ENCODE data around the gene FOXB1. TPM values are rescaled to one million over a fixed set of nuclear protein-coding genes. Genes with fewer than 3 reads are reported as not detected.

Gene FOXB1
- polyA plus RNA-seq, 4 donors: 0.06 to 0.10 (median 0.09) TPM; not detected in 1

DNA sequence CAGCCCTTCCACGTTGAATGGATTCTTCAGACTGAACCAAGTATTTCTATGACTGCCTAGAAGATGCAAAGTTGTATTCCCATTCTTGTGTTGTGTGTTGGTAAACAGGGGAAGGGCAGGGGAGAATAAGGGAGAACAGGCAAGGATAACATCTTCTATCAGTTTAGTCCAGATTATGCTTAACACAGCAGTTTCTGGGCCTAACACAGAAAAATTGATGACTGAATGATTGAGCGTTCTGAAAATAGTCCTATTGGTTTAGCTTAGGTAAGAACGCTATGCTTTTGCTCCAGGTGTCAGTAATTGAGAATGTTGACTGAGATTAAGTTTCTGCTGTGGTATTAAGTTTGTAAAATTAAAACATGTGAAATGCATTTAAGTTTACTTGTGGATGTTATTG is 8.6 kb downstream of the FOXB1 start:
- no peak for DNase-seq (ENCODE audit: low read depth in 4 of 4, low spot score in 3 of 4)

DNA sequence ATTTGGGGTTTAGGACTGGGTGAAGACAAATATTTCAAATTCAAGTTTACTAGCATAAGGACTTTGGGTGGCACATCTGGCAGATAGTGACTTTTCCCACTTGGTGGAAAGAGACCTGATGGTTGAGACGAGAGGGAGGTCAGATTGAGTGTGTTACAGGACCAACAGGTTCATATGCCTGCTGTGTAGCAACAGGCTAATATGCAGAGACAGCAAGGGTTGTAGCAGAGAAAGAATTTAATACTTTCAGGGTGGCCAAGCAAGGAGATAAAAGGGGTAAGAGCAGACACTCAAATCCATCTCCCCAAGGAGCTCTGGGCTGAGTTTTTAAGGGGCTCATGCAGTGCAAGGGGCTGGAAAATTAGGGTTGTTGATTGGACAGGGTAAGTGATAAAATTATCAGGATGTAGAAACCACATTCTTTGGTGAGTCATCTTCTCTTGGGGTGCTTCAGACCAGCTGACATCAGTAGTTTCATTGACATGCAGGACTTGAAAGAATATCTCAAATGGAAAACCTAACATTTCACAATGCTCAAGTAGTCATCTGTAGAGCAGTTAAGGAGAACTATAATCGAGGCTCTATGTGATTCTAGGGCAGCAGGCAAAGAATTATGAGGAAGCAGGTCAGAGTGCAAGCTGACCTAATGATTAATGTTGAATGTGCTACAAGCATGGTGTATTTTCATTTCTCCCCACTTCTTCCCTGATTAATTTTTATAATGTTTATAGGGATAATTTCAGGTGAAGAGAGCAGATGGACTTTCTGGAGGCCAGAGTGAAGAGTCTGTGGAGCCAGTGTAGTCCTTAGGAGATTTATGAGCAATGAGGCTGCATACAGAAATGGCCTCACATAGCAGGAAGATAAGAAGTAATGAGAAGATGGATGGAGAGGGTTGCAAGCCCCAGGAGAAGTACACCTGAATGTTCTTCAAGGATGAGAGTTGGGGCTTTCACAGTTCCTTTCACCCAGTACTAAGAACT is 13.7 kb downstream of the FOXB1 start:
- no peak for DNase-seq (ENCODE audit: low read depth in 4 of 4, low spot score in 3 of 4)

DNA sequence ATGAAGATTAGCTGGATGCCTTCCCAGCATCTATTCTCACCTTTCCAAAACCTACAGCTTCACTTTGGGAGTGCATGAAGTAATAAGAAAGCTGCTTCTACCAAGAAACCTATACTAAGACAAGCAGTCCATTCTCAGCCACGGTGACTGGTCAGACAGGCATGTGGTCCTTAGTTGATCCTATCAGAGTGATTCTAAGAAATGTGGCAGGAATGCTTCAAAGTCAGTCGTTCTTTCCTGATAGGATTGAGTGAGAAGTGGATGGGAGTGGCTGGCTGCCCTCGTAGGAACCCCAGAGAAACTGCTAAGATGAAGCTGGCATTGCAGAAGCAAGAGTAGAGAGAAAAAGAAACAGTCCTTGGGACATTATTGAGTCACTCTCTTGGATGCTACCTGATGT is 16.6 kb downstream of the FOXB1 start:
- DNase-seq (ENCODE audit: low read depth in 4 of 4, low spot score in 3 of 4): no peak

DNA sequence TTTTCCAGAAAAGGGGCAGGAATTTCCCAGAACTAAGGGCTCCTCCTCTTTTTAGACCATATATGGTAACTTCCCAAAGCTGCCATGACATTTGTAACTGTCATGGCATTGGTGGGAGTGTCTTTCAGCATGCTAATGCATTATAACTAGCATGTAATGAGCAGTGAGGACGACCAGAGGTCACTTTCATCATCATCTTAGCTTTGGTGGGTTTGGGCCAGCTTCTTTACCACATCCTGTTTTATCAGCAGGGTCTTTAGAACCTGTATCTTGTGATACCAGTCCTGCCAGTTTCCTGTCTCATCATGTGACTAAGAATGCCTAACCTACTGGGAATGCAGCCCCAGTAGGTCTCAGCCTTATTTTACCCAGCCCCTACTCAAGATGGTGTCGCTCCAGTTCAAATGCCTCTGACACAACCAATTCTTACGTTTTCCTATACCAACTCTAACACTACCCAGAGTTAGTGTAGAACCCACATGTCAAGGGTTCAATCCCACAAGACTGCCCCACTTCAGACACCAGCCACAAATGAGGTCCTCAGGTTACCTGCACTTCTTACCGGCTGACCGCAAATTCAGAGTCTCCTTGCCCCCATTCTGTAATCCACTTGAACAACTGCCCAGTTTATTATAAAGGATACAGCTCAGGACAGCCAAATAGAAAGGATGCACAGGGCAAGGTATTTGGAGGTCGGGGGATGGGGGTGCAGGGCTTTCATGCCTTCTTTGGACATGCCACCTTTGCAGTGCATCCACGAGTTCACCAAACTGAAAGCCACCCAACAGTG is 17.7 kb downstream of the FOXB1 start:
- no peak for DNase-seq (ENCODE audit: low read depth in 4 of 4, low spot score in 3 of 4)

DNA sequence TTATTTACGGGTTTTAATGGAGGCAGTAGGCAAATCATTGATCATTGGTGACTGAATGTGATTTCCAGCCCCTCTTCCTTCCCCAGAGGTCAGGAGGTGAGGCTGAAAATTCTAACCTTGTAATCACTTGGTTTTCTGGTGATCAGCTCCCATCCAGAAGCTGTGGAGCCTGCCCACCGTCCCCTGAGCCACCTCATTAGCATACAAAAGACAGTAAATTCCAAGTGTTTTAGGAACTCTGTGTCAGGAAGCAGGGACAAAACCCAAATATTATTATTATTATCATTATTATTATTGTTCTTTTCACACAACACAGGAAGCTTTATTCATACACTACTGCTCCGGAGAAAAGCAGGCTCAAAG is 18.2 kb downstream of the FOXB1 start:
- DNase-seq (ENCODE audit: low read depth in 4 of 4, low spot score in 3 of 4): no peak

DNA sequence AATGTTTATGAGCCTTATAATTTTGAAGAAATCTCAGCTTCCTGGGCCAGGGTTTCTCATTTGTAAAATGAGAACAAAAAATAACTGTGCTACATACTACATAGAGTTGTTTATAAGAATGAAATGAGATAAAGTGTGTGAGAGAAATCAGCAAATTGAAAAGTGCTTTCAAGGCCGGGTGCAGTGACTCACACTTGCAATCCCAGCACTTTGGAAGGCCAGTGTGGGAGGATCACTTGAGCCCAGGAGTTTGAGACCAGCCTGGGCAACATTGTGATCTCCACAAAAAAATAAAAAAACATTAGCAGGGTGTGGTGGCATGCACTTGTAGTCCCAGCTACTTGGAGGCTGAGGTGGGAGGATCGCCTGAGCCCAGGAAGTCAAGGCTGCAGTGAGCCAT is 22.4 kb downstream of the FOXB1 start:
- DNase-seq (ENCODE audit: low read depth in 4 of 4, low spot score in 3 of 4): no peak

DNA sequence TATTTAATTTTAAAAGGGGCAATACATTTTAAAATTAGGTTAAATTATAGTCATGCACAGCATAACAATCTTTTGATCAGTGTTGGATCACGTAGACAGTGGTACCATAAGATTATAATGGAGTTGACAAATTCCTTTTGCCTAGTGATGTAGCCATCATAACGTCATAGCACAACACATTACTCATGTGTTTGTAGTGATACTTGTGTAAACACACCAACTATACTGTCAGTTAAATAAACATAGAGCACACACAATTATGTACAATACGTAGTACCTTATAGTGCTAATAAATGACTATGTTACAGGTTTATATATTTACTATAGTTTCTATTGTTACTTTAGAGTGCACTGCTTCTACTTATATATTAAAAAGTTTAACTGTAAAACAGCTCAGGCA is 31.2 kb downstream of the FOXB1 start:
- DNase-seq (ENCODE audit: low read depth in 4 of 4, low spot score in 3 of 4): no peak

DNA sequence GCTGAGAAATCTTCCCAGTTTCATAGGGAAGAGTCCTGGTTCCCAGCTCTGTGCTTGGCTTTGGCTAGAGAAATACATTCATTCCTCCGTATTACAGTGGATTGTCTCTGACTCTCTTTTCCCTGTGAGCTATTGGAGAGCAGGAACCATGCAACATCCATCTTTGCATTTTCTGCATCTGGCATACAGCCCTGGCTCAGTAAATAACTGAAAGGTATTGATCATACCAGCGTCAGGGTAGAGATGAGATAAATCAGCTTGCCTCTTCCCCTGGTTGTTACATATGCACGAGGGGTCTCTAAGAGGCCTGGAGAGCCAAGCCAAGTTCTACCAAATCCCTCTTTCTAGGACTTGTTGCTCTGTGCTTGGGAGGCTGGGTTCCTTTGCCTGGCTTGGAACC is 35.2 kb downstream of the FOXB1 start:
- no peak for DNase-seq (ENCODE audit: low read depth in 4 of 4, low spot score in 3 of 4)

DNA sequence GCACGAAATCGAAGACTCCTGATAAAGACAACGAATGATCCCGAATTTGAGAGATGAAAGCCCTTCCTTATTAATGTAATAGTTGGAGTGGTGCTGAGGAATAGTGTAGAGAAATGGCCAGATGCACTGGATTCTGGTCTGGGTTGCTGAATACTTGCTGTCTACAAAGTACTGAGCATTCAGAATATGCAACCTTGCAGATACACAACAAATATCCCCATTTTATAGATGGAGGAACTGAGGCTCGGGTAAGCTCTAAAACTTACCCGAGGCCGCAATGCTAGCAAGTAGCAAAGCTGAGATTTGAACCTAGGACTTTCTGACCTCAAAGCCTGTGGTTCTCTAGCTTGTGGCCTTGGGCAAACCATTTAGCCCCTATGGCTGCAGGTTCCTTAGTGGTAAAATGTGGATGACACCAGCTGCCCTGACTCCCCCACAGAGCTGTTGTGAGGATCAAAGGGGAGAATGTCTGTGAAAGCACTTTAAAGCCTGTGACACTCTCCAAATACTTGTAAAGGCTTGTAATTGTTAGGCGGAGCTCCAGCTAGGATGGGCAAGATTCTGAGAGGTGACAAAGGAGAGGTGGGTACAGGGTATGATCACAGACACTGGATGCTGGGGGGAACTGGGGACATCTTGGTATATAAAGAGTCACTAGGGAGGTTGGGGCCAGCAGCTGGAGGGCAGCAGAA is 39.8 kb downstream of the FOXB1 start:
- no peak for DNase-seq (ENCODE audit: low read depth in 4 of 4, low spot score in 3 of 4)

DNA sequence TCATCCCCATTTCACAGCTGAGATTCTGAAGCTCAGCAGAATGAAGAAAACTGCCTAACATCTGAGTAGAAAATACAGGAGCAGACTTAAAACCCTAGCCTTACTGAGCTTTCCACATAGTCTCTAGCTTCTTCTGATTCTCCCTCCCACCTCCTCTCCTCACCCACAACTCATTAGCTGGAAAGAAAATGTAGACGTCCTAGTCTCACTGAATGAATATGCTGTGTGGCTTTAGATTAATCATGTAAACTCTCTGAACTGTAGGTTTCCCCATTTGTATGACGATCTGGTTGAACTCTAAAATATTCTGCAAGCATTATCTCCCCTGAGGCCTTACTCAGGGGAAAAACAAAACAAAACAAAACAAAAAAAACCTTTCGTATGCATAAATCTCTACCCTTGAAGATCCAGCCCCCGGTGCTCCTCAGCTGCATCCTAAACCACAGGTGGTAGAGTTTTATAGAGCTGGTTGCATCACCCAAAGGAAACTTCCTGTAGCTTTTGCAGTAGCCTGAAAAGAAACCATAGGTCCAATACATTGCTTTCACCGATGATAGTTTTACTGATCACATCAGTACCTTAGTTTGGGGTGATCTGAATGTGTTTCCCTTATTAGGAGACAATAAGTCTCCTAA is 40.6 kb downstream of the FOXB1 start:
- no peak for DNase-seq (ENCODE audit: low read depth in 4 of 4, low spot score in 3 of 4)

DNA sequence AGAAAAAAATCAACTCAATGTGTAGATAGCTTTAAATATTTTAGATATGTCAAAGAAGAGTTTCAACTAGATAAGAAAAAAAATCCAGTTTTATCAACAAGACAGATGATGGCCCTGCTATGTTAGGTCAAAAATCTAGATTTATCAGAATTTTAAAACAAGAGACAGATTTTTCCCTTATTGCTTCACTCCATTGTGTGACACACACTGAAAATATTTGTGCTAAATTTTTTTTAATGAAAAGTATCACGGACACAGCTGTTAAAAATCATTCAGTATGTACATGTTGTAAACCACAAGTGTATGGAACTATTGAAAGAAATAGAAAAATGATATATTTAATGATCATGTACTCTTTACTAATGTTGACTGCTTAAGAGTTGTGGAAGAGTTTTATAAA is 43.6 kb downstream of the FOXB1 start:
- no peak for DNase-seq (ENCODE audit: low read depth in 4 of 4, low spot score in 3 of 4)

DNA sequence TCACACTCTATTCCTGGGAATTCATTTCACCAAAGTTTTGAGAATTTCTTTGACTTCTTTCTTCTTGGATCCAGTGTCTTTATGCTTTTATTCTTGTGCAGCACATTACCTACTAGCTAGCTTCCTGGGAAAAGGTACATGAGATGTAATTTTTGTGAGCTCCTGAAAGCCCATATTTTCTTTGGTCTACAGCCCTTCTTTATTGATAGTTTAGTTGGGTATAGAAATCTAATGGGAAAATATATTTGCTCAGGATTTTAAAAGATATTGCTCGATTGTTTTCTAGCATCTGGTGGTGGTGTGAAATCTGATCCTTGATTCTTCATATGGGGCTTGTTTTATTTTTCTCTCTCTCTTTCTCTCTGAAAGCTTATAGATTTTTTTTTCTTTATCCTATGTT is 45.8 kb downstream of the FOXB1 start:
- DNase-seq (ENCODE audit: low read depth in 4 of 4, low spot score in 3 of 4): no peak

DNA sequence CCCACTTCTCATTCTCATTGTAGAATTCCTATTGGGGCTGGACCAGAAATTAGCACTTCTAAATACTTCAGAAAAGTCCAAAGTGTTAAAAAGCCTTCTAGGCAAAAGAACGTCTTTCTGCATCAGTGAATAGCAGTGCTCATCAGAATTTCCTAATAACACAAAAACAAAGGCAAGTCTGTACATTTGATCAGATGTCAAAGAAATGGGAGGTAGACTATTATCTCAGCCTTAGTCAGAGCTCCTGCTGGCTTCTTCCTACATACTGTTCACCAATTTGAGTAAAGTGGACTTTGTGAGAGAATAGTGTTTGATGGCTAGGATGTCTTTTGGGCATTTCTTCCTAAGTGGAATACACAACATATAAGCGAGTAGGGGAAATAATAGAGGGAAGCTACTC is 48.7 kb downstream of the FOXB1 start:
- no peak for DNase-seq (ENCODE audit: low read depth in 4 of 4, low spot score in 3 of 4)

DNA sequence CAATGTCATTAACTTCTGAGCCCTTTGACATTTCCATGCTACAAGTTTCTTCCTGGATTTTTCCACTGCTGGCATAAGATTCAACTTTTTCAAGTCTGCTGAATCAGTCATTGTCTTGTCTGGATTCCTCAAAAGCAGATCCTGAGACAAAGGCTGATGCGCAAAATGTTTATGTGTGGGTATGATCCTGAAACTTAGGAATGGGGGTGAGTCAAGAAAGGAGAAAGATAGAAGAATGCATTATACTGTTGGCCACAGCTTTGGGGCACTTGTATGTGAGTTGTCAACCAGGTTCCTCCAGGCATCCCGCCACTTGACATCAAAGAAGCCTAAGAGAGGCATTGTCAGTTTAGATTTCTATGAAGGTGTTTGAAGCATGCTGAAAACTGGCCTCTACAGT is 50.4 kb downstream of the FOXB1 start:
- DNase-seq (ENCODE audit: low read depth in 4 of 4, low spot score in 3 of 4): no peak
